GM18858 (cell line): Measurements from ENCODE around the gene SYT5.
"Not testable (repeated sequence)": the region's sequence is repeated elsewhere in the genome, so short reads cannot be mapped to it uniquely, and the experiment has no call there.

ENCODE experiments used
- ATAC-seq: cut with Tn5 transposase; IDR thresholded peaks from one replicate; pipeline ENCODE4 v1.9.1; 2021; ENCODE audit not compliant: unreplicated experiment

SYT5 gene

GRCh38 chr19:55172318-55172717 lies 7.8 kb downstream of the SYT5 start:
- ATAC-seq: not testable (repeated sequence)

GRCh38 chr19:55171440-55171839 lies 8.6 kb downstream of the SYT5 start:
- ATAC-seq: no peak

- no peak for ATAC-seq
Measured at GRCh38 chr19:55169136-55169535, 11.0 kb downstream of the SYT5 start.

- no peak for ATAC-seq
Measured at GRCh38 chr19:55166530-55167268, 13.4 kb downstream of the SYT5 start, which contains the start of gene DNAAF3. TSS of gene DNAAF3 (minus strand) at chr19:55166613. CDS start at chr19:55166413, 200 bp downstream.

GRCh38 chr19:55165952-55166529 lies 14.0 kb downstream of the SYT5 start:
- ATAC-seq: no peak

GRCh38 chr19:55161571-55162322 lies 18.3 kb downstream of the SYT5 start:
- no peak for ATAC-seq

GRCh38 chr19:55160986-55161365 lies 19.1 kb downstream of the SYT5 start:
- no peak for ATAC-seq

- no peak for ATAC-seq
Measured at GRCh38 chr19:55160128-55160985, 19.7 kb downstream of the SYT5 start.

GRCh38 chr19:55158848-55159749 lies 21.0 kb downstream of the SYT5 start:
- no peak for ATAC-seq

- no peak for ATAC-seq
Measured at GRCh38 chr19:55158423-55158822, 21.7 kb downstream of the SYT5 start.

GRCh38 chr19:55157064-55157908 lies 22.8 kb downstream of the SYT5 start, which contains the start of gene TNNI3:
TSS of gene TNNI3 (minus strand) at chr19:55157732. CDS start at chr19:55157589, 143 bp downstream.
- no peak for ATAC-seq

GRCh38 chr19:55156202-55157063 lies 23.7 kb downstream of the SYT5 start:
- ATAC-seq: no peak

- ATAC-seq: not testable (repeated sequence)
Measured at GRCh38 chr19:55155784-55156183, 24.3 kb downstream of the SYT5 start.

GRCh38 chr19:55153652-55154264 lies 26.3 kb downstream of the SYT5 start:
- no peak for ATAC-seq

GRCh38 chr19:55152017-55152416 lies 28.1 kb downstream of the SYT5 start:
- no peak for ATAC-seq

GRCh38 chr19:55149078-55150003 lies 30.7 kb downstream of the SYT5 start, which contains the start of gene TNNT1:
TSS of gene TNNT1 (minus strand) at chr19:55149206. CDS start at chr19:55147157, 2,049 bp downstream.
- no peak for ATAC-seq
